NCI-H524 (cell line): ENCODE measurements around the gene CCDC116.

Experiments used
- DNase-seq, 2 experiments: peaks; one replicate each; lab custom pipeline; 2025; lab: John Stamatoyannopoulos, UW

Gene CCDC116

GRCh38 chr22:21681566-21682370, 49.2 kb downstream of the CCDC116 start:
- DNase-seq: no peak

GRCh38 chr22:21682385-21683175, 50.0 kb downstream of the CCDC116 start:
- DNase-seq: no peak

- DNase-seq: no peak
Observed at GRCh38 chr22:21683401-21683811, 50.8 kb downstream of the CCDC116 start.

DNA sequence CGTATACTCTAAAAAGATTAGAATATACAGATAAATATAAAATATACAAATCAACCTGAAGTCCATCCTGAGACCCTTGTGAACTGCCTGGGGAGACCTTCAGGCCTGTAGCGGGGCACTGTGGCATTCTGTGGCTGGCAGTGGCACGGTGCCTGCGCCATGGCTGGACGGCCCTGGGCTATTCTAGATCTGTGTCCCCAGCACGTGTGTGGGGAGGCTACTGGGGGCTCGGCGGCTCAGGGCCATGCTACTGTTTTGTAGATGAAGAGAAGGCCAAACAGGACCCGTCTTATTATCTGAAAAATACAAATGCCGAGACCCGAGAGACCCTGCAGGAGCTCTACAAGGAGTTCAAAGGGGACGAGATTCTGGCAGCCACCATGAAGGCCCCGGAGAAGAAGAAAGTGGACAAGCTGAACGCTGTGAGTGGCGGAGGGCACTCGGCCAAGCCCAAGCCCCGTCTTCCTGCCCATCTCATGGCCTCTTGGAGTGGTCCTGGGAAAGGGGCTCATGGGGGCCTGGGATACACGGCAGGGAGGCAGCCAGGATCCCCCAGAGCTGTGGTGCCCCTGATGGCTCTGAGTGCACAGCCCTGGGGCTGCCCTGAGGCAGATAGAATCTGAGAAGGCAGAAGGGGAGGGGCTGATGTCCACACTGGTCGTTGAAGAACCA, 52.1 kb downstream of the CCDC116 start:
- no peak for DNase-seq

DNA sequence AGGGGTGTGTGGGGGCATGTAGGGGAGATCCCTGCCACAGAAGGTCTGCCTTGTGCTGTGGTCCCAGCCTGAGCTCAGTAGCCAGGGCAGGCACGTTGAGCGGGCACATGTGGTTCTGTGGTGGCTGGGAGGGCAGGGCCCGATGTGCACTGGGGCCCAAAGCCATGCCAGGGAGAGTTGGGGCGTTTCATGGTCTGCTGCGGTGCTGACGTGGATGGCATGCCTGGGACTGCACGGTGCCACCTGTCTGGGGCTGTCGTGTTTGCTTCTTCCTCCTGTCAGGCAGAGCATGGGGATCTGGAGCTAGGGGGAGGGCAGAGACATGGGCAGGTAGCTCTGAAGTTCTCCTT, 52.6 kb downstream of the CCDC116 start:
- DNase-seq: no peak

- no peak for DNase-seq
Observed at GRCh38 chr22:21686193-21686608, 53.6 kb downstream of the CCDC116 start.
